Natural killer cell (primary cell): ENCODE data around the gene SP140. TPM values are rescaled to one million over a fixed set of nuclear protein-coding genes. Genes with fewer than 3 reads are reported as not detected.

Source experiments
- ATAC-seq, 3 donors: fragments of 150-1000 bp in 2 of 3; fragments of 200-7000 bp in 1 of 3; cut with Tn5 transposase; 1 replicate in 1 of 3; 2 replicates in 2 of 3; pipeline ENCODE4 v1.10.0; 2021; ENCODE audit warnings: mild to moderate bottlenecking in 2 of 3, moderate library complexity in 2 of 3
- DNase-seq, 2 donors: peaks; one replicate each; pipeline versions ENCODE4 v3.0.0 to v3.0.0-alpha.2; 2013 to 2021; ENCODE audit warnings: mixed read lengths in 1 of 2
- H3K27ac ChIP-seq: one replicate; pipeline ENCODE4 v1.5.1; 2013; ENCODE audit warnings: mild to moderate bottlenecking, low read length
- H3K27me3 ChIP-seq: one replicate; pipeline ENCODE4 v1.6.1; 2013; ENCODE audit warnings: low read length; ENCODE audit not compliant: control insufficient read depth, insufficient read depth
- H3K36me3 ChIP-seq: one replicate; pipeline ENCODE4 v1.6.1; 2013; ENCODE audit warnings: low read length; ENCODE audit not compliant: control insufficient read depth, insufficient read depth
- H3K4me1 ChIP-seq: one replicate; pipeline ENCODE4 v1.6.1; 2013; ENCODE audit warnings: low read length; ENCODE audit not compliant: control insufficient read depth, insufficient read depth
- H3K4me3 ChIP-seq: one replicate; pipeline ENCODE4 v1.5.1; 2013; ENCODE audit warnings: low read length
- H3K9me3 ChIP-seq: one replicate; pipeline ENCODE4 v1.6.1; 2013; ENCODE audit warnings: low read length; ENCODE audit not compliant: control insufficient read depth, insufficient read depth
- H3K27ac Mint-ChIP-seq, 2 donors: one replicate each; pipeline ENCODE4 v1.8.0; 2022; ENCODE audit warnings: mild to moderate bottlenecking in 2 of 2, mixed read lengths in 2 of 2, moderate library complexity in 1 of 2
- H3K27me3 Mint-ChIP-seq, 2 donors: one replicate each; pipeline ENCODE4 v1.8.0; 2022; ENCODE audit warnings: low read depth in 2 of 2, mixed read lengths in 2 of 2
- H3K36me3 Mint-ChIP-seq: one replicate; pipeline ENCODE4 v1.8.0; 2022; ENCODE audit warnings: mixed read lengths
- H3K4me1 Mint-ChIP-seq, 2 donors: one replicate each; pipeline ENCODE4 v1.8.0; 2022; ENCODE audit warnings: mixed read lengths in 2 of 2
- H3K4me3 Mint-ChIP-seq: one replicate; pipeline ENCODE4 v1.8.0; 2022; ENCODE audit warnings: mild to moderate bottlenecking, moderate library complexity, mixed read lengths
- H3K9me3 Mint-ChIP-seq, 2 donors: one replicate each; pipeline ENCODE4 v1.8.0; 2022; ENCODE audit warnings: mixed read lengths in 2 of 2
- CTCF ChIP-seq: fragments of 200-600 bp; IDR thresholded peaks from one replicate; pipeline ENCODE4 v1.8.0; 2022; ENCODE audit warnings: antibody characterized with exemption
- WGBS: methylation state at CpG from one replicate; pipeline ENCODE4 v1.1.7; 2013; ENCODE audit warnings: missing lambda C conversion rate; ENCODE audit not compliant: insufficient coverage; 5-methylcytosine and 5-hydroxymethylcytosine counted together
- intact Hi-C: fragments of 100-400 bp; cut with micrococcal nuclease; formaldehyde crosslinking; loops from one replicate; pipeline ENCODE4 v1.14.2; 2022
- total RNA-seq, 4 donors: library from RNA; stranded (reverse); fragments of 120-200 nt in 1 of 4; gene quantifications; one replicate each; pipeline versions ENCODE4 v1.2.3 to v1.2.4, GENCODE V29; 2013 to 2022

SP140 gene
- total RNA-seq, 3 donors from 2014 or later (not counting 1 experiment from before 2014, with no cell fraction given), result 69.1 to 89.9 (median 77.4) TPM

- H3K36me3 Mint-ChIP-seq, result peaks cover 27% of the 10 kb centered on the region
- H3K4me3 Mint-ChIP-seq, result no peak overlapping the region
- no peak overlapping the region for H3K4me3 ChIP-seq
- no peak overlapping the region for H3K27ac ChIP-seq
- H3K9me3 ChIP-seq, result no peaks in the 10 kb centered on the region
- H3K27me3 ChIP-seq, result no peaks in the 10 kb centered on the region
- no peak for TF ChIP-seq CTCF
- peak overlapping the region in 1 of 2 donors; percentile 63 for H3K27ac Mint-ChIP-seq
- no peaks in the 10 kb centered on the region for H3K27me3 Mint-ChIP-seq
- no peaks in the 10 kb centered on the region for H3K9me3 Mint-ChIP-seq
- peaks cover 0 to 11% of the 10 kb centered on the region in 2 donors for H3K4me1 Mint-ChIP-seq
- no peaks in the 10 kb centered on the region for H3K4me1 ChIP-seq
- intact Hi-C loops, result loop anchor here (10.0 kb wide), 1 partner anchor 412 kb away; no protein-coding TSS in a partner anchor
- DNase-seq (peak in 1 of 2 donors; percentile 44), ATAC-seq (no peak)
- WGBS, result 70% methylated on average over 10 of the region's 10 CpGs
- peaks cover 84% of the 10 kb centered on the region for H3K36me3 ChIP-seq
Observed at GRCh38 chr2:230202430-230203109, 23.0 kb upstream of the SP140 start.

- H3K4me3 Mint-ChIP-seq, result no peak overlapping the region
- H3K4me1 ChIP-seq, result no peaks in the 10 kb centered on the region
- no peak for TF ChIP-seq CTCF
- WGBS, result 85% methylated on average over 14 of the region's 15 CpGs
- H3K36me3 Mint-ChIP-seq, result peaks cover 27% of the 10 kb centered on the region
- no peaks in the 10 kb centered on the region for H3K9me3 Mint-ChIP-seq
- DNase-seq, result peak in 1 of 2 donors; percentile 21
- H3K27me3 ChIP-seq, result no peaks in the 10 kb centered on the region
- no peak overlapping the region for H3K27ac ChIP-seq
- H3K9me3 ChIP-seq, result no peaks in the 10 kb centered on the region
- no peaks in the 10 kb centered on the region for H3K27me3 Mint-ChIP-seq
- ATAC-seq, result no peak
- no peak overlapping the region for H3K4me3 ChIP-seq
- intact Hi-C loops, result loop anchor here (10.0 kb wide), 1 partner anchor 412 kb away; no protein-coding TSS in a partner anchor
- H3K36me3 ChIP-seq, result peaks cover 84% of the 10 kb centered on the region
- H3K27ac Mint-ChIP-seq, result peak overlapping the region in 1 of 2 donors; percentile 63
- peaks cover 0 to 11% of the 10 kb centered on the region in 2 donors for H3K4me1 Mint-ChIP-seq
Observed at GRCh38 chr2:230203110-230203676, 22.3 kb upstream of the SP140 start.

GRCh38 chr2:230205034-230205433, 20.5 kb upstream of the SP140 start:
- TF ChIP-seq CTCF, result no peak
- H3K27me3 Mint-ChIP-seq, result no peaks in the 10 kb centered on the region
- H3K36me3 Mint-ChIP-seq, result peaks cover 27% of the 10 kb centered on the region
- no peaks in the 10 kb centered on the region for H3K9me3 ChIP-seq
- H3K4me3 ChIP-seq, result no peak overlapping the region
- H3K9me3 Mint-ChIP-seq, result no peaks in the 10 kb centered on the region
- intact Hi-C loops, result loop anchor here (10.0 kb wide), 1 partner anchor 410 kb away; no protein-coding TSS in a partner anchor
- peak overlapping the region; percentile 4 for H3K27ac ChIP-seq
- DNase-seq (no peak), ATAC-seq (no peak)
- H3K27ac Mint-ChIP-seq, result peak overlapping the region in 1 of 2 donors; percentile 20
- H3K4me3 Mint-ChIP-seq, result no peak overlapping the region
- WGBS, result 92% methylated on average over 1 of the region's 1 CpG
- peaks cover 87% of the 10 kb centered on the region for H3K36me3 ChIP-seq
- H3K27me3 ChIP-seq, result no peaks in the 10 kb centered on the region
- H3K4me1 ChIP-seq, result peaks cover 9% of the 10 kb centered on the region
- H3K4me1 Mint-ChIP-seq, result peaks cover 0 to 11% of the 10 kb centered on the region in 2 donors
